Measurements from ENCODE around the gene HMGA1.
A peak's percentile ranks its signal among the peaks of the same experiment; 100 is the strongest.
"Not testable (repeated sequence)": the region's sequence is repeated elsewhere in the genome, so short reads cannot be mapped to it uniquely, and the experiment has no call there.

The HMGA1 gene

DNA sequence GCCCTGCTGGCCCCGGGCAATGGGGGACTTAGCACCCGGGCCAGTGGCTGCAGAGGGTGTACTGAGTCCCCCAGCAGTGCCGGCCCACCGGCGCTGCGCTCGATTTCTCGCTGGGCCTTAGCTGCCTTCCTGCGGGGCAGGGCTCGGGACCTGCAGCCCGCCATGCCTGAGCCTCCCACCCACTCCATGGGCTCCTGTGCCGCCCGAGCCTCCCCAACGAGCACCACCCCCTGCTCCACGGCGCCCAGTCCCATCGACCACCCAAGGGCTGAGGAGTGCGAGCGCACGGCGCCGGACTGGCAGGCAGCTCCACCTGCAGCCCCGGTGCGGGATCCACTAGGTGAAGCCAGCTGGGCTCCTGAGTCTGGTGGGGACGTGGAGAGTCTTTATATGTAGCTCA is 32.5 kb downstream of the HMGA1 start:
- not testable (repeated sequence) for DNase-seq

DNA sequence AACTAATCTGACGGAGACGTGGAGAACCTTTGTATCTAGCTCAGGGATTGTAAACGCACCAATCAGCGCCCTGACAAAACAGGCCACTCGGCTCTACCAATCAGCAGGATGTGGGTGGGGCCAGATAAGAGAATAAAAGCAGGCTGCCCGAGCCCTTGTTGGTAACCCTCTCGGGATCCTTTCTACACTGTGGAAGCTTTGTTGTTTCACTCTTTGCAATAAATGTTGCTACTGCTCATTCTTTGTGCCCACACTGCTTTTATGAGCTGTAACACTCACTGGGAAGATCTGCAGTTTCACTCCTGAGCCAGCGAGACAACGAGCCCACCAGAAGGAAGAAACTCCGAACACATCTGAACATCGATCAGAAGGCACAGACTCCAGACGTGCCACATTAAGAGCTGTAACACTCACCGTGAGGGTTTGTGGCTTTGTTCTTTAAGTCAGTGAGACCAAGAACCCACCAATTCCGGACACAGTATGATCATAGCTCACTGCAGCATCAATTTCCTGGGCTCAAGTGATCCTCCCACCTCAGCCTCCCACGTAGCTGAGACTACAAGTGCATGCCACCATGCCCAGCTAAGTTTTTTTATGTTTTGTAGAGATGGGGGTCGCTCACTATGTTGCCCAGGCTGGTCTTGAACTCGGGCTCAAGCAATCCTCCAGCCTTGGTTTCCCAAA is 33.1 kb downstream of the HMGA1 start:
- not testable (repeated sequence) for DNase-seq

DNA sequence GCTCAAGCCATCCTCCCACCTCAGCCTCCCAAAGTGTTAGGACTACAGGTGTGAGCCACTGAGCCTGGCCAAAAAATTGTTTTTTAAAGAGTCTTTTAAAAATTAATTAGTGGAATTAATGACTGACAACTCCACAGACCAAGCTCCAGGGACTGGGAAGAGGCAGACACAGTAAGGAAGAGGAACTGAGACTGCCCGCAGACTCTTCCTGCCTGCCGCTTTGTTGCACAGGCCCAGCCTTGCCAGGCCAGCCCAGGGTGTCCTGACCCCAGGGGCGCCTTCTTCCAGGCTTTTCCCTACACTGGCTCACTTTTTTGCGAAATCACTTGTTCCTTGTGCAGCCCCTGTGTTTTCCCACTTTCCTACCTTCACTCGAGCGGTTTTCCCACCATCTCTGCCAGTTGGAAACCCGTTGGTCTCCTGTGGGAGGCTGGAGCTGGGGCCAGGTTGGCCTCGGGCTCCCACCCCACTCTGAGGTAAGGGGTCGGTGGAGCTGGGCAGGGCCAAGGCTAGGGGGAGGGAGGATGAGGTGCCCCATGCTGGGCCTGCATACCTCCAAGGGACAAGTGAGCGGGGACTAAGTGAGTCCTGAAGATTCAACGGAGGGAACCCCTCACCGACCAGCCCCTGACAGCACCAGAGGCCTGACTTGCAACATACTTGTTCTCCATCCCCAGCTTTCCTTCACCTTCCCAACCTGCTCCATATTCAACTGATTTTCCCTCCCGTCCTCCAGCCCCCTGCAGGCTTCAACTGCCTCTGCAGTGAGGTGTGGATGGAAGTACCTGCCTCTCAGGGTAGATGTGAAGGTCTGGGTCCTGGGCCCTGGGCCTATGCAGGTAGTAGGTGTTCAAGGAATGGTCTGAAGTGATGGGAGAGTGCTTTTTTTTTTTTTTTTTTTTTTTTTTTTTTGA is 35.6 kb downstream of the HMGA1 start:
- DNase-seq: no peak

DNA sequence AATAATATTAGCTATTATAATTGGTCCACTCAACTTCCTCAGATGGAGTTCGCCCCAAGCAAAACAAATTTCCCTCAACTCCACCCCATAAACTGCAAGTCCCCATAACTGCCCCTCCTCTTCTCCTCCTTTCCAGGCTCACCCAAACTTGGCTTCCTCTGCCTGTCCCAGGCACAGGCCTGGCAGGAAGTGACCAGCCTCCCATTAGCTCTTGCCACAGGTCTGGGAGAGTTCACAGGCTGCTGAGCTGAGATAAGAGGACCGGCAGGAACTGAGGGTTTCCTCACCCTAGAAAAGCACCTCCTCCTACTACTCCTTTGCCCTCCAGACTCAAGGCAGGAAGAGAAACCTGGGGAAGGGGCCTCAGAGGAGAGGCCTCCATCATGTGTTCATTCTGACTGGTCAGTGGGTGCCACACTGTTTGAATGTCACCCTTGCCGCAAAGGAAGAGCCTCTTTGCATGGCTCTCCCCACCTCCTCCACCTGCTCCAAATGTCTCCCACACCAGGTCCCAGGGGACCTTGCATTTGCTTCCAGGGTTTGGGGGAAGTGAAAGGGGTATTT is 36.7 kb downstream of the HMGA1 start:
- no peak for DNase-seq

DNA sequence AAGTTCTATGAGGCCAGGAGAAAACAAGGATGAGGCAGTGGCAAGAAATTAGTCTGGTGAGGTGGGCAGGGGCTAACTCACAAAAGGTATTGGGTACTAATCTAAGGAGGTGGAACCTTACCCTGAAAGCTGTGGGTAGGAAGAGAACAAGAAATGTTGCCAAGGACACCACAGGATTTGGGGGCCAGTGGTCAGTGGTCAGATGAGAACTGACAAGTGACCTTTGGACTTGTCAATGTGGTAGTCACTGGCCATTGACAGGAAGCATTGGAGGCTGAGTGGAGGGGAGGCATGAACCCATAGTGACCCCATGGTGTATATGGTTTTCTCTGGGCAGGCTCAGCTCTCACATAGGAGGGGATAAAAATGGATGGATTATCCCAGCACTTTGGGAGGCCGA is 37.5 kb downstream of the HMGA1 start:
- DNase-seq: no peak

DNA sequence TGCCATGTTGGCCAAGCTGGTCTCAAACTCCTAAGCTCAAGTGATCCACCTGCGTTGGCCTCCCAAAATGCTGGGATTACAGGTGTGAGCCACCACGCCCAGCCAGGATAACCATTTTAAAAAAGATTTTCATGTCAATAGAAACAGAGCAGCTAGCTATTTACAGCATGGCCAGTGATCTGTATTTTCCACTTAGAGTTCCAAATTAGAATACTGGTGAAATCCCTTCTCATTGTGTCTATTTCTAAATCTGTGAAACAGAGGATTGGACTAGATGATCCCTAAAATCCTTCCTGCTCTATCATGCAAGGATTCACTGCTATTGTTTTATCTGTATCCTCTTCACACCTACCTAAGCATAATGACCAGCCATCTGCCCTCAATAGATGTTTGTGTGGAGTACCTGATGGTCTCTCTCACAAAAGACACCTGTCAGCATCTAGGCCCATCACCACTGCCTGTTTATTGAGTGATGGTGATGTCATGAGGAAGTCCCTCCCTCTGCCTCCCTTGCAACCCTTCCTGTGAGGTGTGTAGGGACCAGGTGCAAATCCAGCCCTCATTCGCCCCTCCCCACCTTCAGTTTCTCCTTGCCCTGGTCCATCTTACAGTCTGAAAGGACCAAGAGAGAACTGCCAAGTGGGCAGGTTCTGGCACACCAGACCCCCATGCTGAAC is 38.6 kb downstream of the HMGA1 start:
- no peak for DNase-seq

DNA sequence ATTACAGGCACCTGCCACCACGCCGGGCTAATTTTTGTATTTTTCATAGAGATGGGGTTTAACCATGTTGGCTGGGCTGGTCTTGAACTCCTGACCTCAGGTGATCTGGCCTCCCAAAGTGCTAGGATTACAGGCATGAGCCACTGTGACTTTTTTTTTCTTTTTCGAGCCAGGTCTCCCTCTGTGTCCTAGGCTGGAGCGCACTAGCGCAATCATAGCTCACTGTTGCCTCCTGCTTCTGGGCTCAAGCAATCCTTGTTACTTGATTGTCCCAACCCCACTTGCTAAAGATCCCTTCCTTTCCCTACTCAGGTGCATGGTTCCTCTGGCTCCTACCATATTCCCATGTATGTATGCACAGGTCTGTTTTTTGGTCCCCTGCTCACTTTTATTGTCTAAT is 39.5 kb downstream of the HMGA1 start:
- no peak for DNase-seq

DNA sequence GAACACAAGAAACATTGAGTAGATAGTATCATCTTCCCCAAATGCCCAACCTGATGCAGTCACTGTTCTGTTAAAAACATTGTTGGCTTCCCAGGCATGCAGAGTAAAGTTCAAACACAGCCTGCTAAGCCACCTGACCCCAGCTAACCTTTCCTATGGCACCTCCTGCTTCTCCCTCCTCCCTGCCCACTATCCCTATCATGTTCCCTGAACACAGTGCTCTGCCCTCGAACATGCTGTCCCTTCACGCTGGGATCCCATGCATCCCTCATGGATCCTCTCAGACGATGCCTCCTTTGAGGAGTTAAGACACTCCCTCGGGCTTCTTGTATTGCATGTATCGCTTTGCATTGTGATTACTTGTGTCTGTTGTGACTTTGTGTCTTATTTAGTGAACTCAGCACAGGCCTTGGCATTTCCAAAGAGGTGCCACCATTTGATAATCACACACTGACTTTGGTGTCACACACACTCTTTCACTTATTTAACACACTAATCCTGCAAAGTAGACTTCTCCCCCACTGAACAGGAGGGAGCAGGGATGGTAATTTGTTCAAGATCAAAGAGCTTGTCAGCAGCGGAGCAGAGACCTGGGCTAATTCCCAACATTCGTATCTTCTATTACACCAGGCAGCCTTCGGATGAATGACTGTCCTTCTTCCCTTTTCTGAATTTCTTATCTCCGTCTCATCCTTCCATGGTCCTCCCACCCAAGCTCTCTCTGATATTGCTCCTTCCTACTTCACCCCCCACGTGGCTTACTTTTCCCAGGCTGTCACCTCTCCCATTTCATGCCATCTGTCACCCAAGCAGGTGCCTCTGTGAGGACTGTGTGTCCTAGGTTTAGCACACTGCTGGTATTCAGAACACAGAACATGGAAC is 40.4 kb downstream of the HMGA1 start:
- DNase-seq: no peak

DNA sequence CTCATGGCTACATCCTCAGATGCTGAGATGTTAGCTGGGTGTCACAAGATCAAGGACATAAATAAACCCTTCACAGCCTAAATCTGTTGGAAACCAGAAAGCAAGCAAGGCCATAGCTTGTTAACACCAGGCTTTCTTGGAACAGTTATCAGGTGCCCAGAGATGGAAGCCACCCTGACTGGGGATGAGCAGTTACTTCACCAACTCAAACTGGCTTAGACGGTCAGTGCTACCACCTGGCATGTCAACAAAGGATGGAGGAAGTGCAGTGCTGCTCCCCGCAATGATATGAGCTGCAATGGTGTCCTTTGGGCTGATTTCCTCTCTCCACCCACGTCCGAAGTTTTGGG is 41.1 kb downstream of the HMGA1 start:
- no peak for DNase-seq

DNA sequence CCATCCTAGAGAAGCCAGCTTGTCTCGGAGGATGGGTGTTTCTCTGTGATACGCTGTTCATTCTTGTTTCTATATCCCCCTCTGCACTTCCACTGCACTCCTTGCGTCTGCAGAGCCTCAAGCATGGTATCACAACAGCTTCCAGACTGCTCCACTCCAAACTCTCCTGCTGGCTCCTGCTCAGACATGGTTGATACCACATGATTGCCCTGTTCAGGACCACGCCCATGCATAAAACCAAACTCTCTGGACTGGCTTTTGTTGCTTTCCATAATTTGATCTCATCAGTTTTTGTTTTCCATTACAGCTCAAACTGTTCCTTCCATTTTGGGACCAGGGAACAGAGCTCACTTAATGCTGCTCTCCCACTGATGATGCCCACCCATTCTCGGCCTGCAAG is 42.2 kb downstream of the HMGA1 start:
- DNase-seq: no peak

DNA sequence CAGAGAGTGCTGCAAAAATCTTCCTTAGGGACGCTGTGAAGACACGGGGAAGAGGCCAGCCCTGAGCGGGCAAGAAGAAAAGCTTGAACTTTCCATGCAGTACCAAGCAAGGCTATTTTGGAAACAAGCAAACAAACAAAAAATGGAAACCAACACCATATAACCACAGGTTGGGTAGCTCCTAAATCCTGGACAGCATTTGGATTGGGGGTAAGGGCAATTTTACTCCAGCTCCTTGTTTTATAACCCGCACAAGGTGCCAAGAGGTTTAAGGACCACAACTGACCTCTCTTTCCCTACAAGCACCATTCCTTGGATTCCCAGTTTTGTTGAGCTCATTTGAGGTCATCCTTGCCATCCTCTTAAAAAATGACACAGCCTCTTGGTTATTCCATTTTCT is 43.5 kb downstream of the HMGA1 start:
- no peak for DNase-seq

DNA sequence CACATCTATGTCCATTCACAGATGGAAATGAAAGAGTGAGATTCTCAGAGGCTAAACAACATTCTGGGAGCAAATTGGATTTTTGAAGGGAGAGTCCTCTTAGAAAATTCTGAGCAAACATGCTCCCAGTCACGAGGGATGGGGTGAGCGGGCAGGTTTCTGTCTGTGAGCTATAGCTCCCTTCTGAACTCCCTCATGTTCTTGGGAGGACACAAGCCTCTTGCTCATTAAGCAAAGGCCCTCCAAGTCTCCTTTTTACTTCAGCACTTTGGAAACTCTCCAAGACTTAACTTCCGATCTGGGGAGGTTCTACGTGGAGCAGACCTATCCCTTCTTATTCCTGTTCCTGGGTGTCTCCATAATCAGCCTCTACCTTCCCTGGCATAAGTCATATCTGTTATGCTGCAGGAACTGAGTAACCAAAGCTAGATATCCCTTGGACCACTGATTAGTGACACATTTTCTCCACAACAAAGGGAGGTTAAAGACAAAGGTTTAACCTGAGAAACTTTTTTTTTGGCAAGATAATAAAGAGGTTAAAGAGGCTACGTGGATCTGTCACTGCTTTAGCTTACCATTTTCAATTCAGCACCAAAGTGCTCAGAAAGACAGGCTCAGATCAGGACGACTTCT is 45.1 kb downstream of the HMGA1 start:
- DNase-seq: no peak

DNA sequence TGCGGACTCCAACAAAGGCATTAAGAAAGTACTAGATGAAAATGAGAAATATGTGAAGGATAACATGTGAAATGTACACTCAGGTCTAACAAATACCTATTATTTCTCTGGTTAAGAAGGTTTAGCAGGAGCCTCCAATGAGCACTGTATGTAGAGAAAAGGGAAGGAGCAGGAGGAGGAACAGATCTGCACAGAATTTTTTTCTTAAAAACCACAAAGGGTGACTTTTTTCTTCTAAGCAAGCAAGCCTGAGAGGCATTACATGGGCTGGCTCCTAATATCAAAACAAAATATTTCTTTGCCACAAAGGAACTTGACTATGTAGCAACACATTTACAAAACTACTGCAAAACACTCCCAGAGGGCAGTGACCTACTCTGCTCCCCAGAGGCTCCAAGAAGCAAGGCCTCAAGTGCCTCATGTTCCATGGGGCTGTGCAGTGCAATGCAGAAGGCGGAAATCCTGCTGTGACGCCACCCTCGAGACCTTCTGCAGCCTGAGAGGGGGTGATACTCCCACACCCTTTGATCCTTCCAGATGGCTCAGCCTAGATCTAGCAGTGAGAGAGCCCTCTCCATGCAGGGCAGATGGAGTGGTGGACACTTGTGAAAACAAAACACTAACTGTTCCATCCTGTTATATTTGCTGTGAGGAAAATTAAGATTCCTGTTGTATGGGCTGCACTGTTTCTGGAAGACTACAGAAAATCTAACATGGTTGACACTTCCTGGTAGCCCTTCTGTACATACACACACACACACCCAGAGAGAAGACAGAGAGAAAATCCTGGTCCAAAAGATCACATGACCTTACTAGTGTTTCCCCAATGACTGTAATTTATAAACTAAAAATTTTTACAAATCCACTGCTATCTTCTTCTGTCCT is 48.1 kb downstream of the HMGA1 start:
- DNase-seq: no peak

DNA sequence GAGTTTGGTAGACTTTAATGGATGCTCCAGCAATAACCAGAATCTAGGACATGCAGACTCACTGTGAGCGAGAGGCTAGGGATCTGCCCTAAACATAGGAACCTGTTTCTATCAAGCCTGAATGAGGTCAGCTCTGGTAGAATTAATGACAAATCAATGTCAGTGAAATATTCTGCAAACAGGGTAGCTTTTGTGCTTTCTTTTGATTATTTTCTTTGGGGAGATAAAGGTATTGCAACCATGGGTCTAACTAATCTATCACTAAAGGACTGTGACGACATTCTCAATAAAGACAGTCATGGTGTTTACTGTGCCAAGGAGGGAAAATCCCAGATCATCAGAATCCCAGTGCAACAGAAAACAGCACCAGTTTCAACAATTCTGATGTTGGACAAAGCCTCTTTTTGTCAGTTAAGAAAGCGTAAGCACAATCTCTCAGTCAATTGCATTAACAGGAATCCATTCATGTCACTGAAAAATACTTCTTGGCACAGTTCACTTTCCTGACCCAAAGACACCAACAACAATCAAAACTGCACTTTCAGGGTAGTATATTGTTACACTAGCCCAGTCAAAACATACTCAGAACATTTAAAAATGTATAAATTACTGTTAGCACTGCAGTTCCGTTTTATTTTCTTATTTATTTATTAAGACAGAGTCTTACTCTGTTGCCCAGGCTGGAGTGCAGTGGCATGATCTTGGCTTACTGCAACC is 48.9 kb downstream of the HMGA1 start:
- DNase-seq: no peak

DNA sequence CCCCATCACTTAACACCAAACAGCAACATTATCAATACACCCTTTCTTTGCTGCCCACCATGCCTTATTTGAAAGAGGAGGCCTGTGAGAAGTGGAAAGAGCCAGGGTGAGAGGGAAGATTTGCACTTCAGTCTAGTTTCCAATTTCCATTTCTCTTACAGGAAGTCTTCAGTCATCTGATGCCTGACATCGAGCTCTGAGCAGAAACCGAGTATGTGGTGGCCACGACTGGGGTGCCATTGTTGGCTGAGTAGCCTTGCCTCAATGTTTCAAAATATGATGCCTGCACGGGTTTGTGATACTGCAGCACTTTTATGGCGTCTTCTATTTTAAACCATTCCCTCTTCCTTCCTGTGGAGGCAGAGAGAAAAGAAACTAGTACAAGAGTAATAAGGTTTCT is 51.9 kb downstream of the HMGA1 start:
- DNase-seq: no peak

DNA sequence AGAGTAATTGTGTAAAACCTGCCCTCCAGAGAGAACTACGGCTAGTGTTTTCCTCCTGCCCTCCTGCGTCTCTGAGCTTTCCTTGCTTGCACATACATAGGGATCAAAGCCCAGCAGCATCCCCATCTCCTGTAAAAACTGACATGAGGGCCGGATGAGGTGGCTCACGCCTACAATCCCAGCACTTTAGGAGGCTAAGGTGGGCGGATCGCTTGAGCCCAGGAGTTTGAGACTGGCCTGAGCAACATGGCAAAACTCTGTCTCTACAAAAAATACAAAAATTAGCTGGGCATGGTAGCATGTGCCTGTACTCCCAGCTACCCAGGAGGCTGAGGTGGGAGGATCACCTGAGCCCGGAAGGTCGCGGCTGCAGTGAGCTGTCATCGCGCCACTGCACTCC is 52.5 kb downstream of the HMGA1 start:
- no peak for DNase-seq

DNA sequence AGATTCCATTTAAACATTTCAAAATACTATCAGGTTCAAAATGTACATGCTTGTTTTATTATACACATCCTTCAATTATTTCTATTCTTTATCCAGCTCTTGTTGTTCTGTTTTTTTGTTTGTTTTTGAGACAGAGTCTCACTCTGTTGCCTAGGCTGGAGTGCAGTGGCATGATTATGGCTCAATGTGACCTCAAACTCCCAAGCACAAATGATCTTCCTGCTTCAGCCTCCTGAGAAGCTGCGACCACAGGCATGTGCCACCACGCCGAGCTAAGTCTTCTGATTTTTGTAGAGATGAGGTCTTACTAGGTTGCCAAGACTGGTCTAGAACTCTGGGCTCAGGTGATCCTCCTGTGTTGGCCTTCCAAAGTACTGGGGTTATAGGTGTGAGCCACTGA is 56.3 kb downstream of the HMGA1 start:
- no peak for DNase-seq

DNA sequence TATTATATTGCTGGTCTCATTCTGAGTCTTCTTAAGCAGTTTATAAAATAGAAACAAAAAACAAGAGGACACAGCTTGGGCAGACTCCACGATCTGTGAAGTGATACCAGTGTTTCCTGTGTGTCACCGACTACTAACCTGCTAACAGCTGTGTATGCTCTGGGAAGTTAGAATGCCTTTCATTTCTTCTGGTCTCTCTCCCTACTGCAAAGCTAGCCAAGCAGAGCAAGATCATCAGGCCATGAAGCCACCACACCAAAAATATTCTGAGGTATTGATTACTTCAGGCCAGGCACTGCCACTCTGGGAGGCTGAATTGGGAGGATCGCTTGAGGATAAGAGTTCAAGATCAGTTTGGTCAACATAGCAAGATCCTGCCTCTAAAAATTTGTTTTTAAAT is 59.0 kb downstream of the HMGA1 start:
- DNase-seq: peak; percentile 12
